ENCODE results near the gene SCAF1.

The SCAF1 gene

GRCh38 chr19:49689133-49690078 lies 47.4 kb downstream of the SCAF1 start, which contains the start of gene ADM5:
Gene ADM5, plus strand, starts transcription at chr19:49689594. Its CDS starts 244 bp downstream, at chr19:49689838.
- Histone ChIP-seq H3K79me2 (no peaks in the 10 kb centered on the region), H3K4me3 (ENCODE audit: low read depth, low read length) (peak within 1 kb of the TSS; percentile 61), H3K4me2 (ENCODE audit: low read length) (peak within 1 kb of the TSS; percentile 85), H3K27me3 (ENCODE audit: control insufficient read depth, insufficient read depth, low read length) (no peaks in the 10 kb centered on the region), H3K9ac (no peak within 1 kb of the TSS), H3K36me3 (ENCODE audit: control insufficient read depth, insufficient read depth, low read length) (no peaks in the 10 kb centered on the region), H3K4me1 (peaks cover 2% of the 10 kb centered on the region), H3K27ac (peak within 1 kb of the TSS; percentile 24), H3K9me3 (ENCODE audit: control insufficient read depth, low read length) (no peaks in the 10 kb centered on the region), H2AFZ (peak within 1 kb of the TSS; percentile 48)
- TF ChIP-seq CTCF (IDR thresholded peaks at IDR 0.05): peak; percentile 31

- Histone ChIP-seq H3K4me3 (ENCODE audit: low read depth, low read length) (peak overlapping the region; percentile 61), H3K9me3 (ENCODE audit: control insufficient read depth, low read length) (no peaks in the 10 kb centered on the region), H3K36me3 (ENCODE audit: control insufficient read depth, insufficient read depth, low read length) (no peaks in the 10 kb centered on the region), H3K27ac (no peak overlapping the region), H3K79me2 (no peaks in the 10 kb centered on the region), H3K4me2 (ENCODE audit: low read length) (peak overlapping the region; percentile 85), H2AFZ (peak overlapping the region; percentile 48), H3K4me1 (peaks cover 2% of the 10 kb centered on the region), H3K9ac (no peak overlapping the region), H3K27me3 (ENCODE audit: control insufficient read depth, insufficient read depth, low read length) (no peaks in the 10 kb centered on the region)
- TF ChIP-seq CTCF (IDR thresholded peaks at IDR 0.05): no peak
Measured at GRCh38 chr19:49690079-49690655, 48.2 kb downstream of the SCAF1 start.

GRCh38 chr19:49690656-49691242 lies 48.7 kb downstream of the SCAF1 start, which contains the start of gene CPT1C:
Gene CPT1C, plus strand, starts transcription at chr19:49691116. Its CDS starts 1,137 bp downstream, at chr19:49692253.
- no peak within 1 kb of the TSS for H3K9ac ChIP-seq
- no peaks in the 10 kb centered on the region for H3K79me2 ChIP-seq
- peaks cover 2% of the 10 kb centered on the region for H3K4me1 ChIP-seq
- no peaks in the 10 kb centered on the region for H3K27me3 ChIP-seq (ENCODE audit: control insufficient read depth, insufficient read depth, low read length)
- peak within 1 kb of the TSS; percentile 85 for H3K4me2 ChIP-seq (ENCODE audit: low read length)
- no peaks in the 10 kb centered on the region for H3K36me3 ChIP-seq (ENCODE audit: control insufficient read depth, insufficient read depth, low read length)
- no peak within 1 kb of the TSS for H3K27ac ChIP-seq
- no peaks in the 10 kb centered on the region for H3K9me3 ChIP-seq (ENCODE audit: control insufficient read depth, low read length)
- H2AFZ ChIP-seq: peak within 1 kb of the TSS; percentile 48
- TF ChIP-seq CTCF (IDR thresholded peaks at IDR 0.05): no peak
- peak within 1 kb of the TSS; percentile 61 for H3K4me3 ChIP-seq (ENCODE audit: low read depth, low read length)

- Histone ChIP-seq H3K4me2 (ENCODE audit: low read length) (peak overlapping the region; percentile 85), H3K4me3 (ENCODE audit: low read depth, low read length) (peak overlapping the region; percentile 61), H3K27ac (no peak overlapping the region), H2AFZ (peak overlapping the region; percentile 48), H3K4me1 (peaks cover 2% of the 10 kb centered on the region), H3K79me2 (no peaks in the 10 kb centered on the region), H3K27me3 (ENCODE audit: control insufficient read depth, insufficient read depth, low read length) (no peaks in the 10 kb centered on the region), H3K36me3 (ENCODE audit: control insufficient read depth, insufficient read depth, low read length) (no peaks in the 10 kb centered on the region), H3K9me3 (ENCODE audit: control insufficient read depth, low read length) (no peaks in the 10 kb centered on the region), H3K9ac (no peak overlapping the region)
- no peak for TF ChIP-seq CTCF (IDR thresholded peaks at IDR 0.05)
Measured at GRCh38 chr19:49691243-49692146, 49.5 kb downstream of the SCAF1 start.

Data from parathyroid adenoma (tissue), 2 donors.